HG02798 (cell line): Measurements from ENCODE around the gene DPAGT1.
"Not testable (repeated sequence)": the region's sequence is repeated elsewhere in the genome, so short reads cannot be mapped to it uniquely, and the experiment has no call there.

Experiments used
- ATAC-seq: cut with Tn5 transposase; IDR thresholded peaks from one replicate; pipeline ENCODE4 v1.9.1; 2021; ENCODE audit warnings: mild to moderate bottlenecking; ENCODE audit not compliant: unreplicated experiment, poor library complexity

The DPAGT1 gene

DNA sequence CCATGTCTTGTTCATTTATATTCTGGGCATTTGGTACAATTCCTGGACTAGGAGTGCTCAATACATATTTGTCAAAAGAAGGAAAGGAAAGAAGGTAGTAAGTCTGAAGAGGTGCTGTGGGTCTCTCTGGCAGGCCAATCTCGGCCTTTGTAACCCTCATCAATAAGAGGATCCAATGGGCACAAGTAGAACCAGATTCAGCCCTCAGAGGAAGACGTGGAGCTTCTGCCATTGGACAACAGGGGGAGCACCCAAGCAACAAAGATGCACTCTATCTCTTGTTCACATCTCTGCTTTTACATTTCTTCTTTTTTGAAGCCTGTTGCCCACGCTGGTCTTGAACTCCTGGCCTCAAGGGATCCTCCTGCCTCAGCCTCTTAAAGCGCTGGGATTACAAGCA, 36.3 kb downstream of the DPAGT1 start:
- ATAC-seq = no peak

DNA sequence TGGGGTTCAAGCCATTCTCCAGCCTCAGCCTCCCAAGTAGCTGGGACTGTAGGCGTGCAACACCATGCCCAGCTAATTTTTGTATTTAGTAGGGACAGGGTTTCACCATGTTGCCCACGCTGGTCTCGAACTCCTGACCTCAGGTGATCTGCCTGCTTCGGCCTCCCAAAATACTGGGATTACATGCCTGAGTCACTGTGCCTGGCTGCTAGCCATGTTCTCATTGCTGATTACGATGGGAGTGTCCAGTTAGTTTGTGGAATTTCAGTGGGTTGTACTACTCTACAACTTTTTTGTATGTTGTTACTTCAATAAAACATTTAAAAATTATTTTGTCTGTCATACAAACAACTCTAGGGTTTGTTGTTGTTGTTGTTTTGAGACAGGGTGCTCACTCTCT, 38.9 kb downstream of the DPAGT1 start:
- ATAC-seq = no peak

DNA sequence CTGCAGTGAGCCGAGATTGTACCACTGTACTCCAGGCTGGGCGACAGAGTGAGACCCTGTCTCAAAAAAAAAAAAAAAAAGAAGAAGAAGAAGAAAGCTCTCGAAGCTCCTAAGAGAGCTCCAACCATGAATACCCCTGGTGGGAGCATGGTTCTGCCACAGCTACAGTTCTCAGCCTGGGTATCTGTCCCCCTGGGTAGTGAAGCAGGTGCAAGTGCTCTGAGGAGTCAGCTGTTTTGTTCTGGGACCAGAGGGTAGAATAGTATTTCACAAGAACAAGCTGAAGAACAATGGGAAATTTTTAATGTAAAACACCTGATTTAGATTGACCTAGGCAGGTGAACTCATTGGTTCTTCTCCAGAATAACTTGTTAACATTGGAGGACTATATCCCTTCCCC, 40.4 kb downstream of the DPAGT1 start:
- no peak for ATAC-seq

DNA sequence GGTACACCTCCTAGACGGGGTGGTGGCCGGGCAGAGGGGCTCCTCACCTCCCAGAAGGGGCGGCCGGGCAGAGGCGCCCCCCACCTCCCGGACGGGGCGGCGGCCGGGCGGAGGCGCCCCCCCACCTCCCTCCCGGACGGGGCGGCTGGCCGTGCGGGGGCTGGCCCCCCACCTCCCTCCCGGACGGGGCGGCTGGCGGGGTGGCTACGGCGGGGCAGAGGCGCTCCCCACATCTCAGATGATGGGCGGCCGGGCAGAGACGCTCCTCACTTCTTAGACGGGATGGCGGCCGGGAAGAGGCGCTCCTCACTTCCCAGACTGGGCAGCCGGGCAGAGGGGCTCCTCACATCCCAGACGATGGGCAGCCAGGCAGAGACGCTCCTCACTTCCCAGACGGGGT, 42.5 kb downstream of the DPAGT1 start:
- not testable (repeated sequence) for ATAC-seq

DNA sequence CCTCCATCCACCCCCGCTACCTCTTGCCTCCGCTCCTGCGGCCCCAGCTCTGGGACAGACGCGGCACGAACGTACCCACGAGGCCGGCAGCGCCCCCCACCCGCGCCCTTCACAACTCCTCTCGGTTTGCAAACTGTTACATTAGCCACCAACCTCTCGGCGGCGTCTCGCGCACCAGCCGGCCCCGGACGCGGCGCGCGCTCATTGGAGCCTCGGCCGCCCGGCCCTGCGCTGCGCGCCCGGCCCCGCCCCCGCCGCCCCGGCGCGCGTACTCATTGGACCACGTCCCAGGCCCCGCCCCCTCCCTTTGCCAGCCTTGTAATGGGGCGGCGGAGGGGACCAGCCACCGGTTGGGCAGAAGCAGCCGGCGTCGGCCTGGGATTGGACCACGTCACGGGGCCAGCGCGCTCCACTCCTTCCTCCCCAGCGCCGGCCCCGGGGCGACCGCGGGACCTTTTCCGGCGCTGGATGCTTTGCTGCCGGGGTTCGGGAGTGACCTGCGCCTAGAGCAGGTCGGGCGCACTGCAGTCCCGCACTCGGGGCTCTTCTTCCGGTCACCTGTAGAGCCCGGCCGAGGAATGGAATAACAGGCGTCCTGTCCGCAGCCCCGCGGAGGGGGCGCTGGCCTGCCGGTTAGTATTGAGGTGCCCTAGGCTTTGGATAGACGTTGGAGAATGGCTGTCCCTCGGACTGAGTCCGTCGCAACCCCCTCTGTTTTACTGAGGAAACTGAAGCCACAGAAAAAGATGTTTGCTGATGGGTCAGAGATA, 44.5 kb downstream of the DPAGT1 start, which contains the start of gene HYOU1:
Gene HYOU1, minus strand, starts transcription at position 206 of the 770 bp plus-strand sequence. CDS start 1,045 bp downstream, outside the sequence.
- ATAC-seq = peak; percentile 94

DNA sequence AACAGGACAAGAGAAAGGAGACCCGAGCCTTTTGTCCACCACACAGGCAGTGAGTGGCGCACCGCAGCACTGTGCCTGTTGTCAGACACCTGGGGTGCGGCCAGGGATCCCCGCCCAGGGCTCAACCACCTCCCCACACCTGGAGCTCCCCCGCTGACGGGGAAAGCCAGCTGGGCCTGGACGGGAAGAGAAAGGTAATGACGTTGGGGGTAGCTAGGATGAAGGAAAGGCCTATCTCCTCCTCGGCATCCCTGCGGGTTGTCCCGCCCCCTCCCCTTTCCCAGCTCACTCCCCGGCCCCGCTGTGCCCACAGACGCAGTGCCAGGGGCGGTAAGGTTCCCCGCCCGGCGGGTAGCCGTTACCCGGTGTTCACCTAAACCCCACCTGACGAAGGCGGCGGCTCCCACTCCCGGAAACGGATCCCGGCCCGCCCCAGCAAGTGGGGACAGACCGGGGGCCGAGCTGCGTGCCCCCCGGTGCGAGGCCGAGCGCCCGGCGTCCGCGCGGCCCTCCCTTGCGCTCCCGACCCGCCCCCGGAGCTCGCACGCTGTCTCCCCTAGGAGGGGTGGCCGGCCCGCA, 45.1 kb downstream of the DPAGT1 start:
- ATAC-seq = peak; percentile 6

DNA sequence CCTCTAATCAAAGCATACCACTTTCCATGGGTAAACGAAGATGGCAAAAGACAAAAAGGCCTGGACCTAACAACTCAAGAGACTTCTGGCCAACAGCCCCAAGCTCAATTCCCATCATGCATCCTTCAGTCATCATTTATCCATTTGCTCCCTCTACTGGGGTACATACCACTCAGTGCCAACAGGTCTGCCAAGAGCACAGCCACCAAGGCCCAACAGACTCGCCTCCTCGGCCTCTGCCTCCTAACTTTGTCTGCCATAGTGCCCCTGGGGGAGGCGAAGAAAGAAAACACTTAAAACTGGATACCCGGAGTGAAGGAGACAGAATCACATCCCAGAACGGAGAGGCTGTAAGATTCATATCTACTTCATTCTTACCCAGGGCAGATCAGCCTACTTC, 45.8 kb downstream of the DPAGT1 start:
- ATAC-seq = no peak

DNA sequence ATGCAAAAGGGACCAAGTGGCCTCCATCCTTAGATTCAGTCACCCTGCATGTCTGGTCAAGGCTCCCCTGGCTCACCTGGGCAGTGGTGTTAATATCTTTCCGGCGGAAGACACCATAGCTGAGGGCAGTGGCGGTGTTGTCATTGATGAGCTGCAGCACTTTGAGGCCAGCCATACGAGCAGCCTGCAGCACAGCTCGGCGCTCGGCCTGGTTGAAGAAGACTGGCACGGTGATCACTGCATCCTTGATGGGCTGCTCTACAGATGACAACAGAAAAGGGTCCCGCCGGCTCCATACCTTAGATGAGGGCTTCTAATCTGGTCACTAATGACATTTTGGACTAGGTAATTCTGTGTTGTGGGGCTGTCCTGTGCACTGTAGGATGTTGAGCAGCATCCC, 47.2 kb downstream of the DPAGT1 start:
- ATAC-seq = no peak

DNA sequence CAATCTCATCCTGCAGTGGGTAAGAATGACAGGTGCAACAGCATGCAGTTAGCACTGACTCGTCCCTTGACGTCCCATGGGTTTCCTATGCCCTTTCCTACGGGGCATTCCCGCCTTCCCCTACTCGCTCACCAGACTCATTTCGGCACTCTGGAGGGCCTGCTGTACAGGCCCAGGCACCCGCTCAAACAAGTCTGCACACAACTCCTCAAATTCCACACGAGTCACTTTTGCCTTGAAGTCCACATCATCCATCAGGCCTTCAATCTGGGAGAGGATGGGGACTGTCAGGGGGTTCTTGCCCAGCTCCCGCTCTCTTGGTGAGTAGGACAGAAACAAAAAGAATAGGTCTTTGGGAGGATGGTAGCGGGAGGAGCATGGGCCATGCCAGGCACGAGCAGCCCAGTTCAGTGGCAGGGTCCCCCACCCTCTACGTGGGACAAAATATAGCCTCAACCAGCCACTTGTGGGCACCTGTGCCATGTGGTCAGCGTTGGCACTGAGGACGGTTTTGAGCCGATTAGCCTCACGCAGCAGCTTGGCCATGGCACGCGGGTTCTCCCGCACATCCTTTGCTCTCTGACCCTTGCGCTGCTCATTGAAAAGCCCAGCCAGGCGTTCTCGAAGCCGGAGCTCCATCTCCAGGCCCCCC, 49.4 kb downstream of the DPAGT1 start:
- ATAC-seq = no peak

DNA sequence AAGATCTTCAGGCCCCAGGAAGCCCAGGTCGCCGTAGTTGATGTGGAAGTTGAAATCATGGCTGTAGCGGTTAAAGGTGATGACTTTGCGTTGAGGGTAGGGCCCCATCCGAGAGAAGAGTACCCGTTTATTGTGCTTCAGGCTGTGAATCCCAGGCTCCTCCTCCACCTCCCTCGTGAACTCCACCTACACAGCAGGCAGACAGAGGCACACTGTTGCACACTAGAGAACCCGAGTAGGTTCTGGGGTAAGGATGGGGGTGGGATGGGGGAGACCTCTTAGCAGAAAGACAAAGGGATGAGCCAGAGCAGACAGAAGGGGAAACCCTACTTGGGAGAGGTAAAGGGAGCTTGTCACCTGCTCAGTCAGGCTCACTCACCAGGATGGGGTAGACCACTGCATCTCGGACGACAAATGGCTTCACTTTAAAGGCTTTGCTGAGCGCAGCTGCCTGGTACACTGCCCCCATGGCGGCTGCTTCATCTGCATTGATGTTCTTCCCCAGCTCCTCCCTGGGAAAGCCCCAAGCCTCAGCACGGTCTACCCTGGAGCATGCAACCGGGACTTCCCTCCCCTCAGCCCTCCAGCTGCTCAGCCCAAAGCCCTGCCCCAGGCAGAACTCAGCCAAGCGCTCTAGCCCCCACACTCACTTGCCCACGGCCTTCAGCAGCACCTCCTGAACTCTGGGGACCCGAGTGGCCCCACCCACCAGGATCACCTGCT, 50.1 kb downstream of the DPAGT1 start:
- ATAC-seq = peak; percentile 60

DNA sequence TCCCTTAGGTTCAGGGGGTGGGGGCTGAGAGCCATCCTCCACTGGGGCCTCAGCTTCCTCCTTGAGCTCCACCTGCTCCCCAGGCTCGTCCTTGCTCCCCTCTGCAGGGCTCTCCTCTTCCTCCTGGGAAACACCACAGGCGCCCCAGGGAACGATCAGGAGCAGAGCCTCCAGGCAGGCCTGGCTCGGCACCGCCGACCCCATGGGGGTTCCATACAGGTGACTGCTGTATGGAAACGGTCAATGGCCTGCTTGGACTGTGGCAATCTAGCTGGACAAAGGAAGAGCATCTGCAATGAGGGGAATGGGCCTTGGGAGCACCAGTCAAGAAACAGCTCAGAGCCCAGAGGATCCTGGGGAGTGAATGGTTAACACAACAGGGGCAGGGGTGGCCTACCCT, 52.6 kb downstream of the DPAGT1 start:
- ATAC-seq = no peak

DNA sequence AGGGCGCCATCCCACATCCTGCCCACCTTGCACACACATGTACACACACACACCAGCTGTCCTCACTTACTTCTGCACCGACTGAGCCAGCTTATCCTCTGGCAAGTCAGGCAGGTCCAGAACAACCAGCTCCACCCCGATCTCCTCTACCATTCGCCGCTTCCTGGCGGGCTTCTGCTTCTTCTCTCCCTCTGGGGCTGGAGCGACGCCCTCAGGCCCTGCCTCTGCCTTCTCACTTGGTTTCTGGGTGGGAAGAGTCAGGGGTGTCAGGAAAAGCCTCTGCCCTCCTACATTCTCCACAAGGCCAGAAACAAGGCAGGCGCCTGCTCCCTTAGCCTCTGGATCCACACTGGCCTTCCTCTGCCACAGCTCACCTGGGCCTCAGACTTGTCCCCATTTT, 53.0 kb downstream of the DPAGT1 start:
- no peak for ATAC-seq

DNA sequence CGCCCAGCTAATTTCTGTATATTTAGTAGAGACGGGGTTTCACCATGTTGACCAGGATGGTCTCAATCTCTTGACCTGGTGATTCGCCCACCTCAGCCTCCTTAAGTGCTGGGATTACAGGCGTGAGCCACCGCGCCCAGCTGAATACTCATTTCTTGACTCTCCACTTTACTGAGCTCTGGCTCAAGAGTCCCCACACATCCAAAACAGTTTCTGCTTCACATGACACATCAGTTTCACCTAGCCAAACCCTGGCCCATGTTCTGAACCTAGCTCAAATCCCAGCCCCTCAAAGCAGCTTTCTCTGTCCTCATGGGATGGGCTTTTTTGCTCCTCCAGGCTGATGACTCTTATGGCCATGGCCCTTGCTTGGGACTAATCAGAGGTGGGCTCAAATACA, 54.4 kb downstream of the DPAGT1 start:
- no peak for ATAC-seq
